OCI-LY3 (cell line): Measurements from ENCODE around the gene TNRC6C.

Experiments used
- EZH2phosphoT487 ChIP-seq: fragments of 200-600 bp; shearing (Covaris generic); IDR thresholded peaks from 2 replicates; pipeline ENCODE4 v1.6.1; 2018; ENCODE audit warnings: antibody characterized with exemption, mixed run types, low read depth
- TF ChIP-seq, protein P1 (sequence below): fragments of 200-600, 300-600 bp; sonication (generic); IDR thresholded peaks from 2 replicates; pipeline ENCODE4 v1.5.1; 2014; ENCODE audit warnings: antibody characterized with exemption, low read length, low read depth

DNA sequence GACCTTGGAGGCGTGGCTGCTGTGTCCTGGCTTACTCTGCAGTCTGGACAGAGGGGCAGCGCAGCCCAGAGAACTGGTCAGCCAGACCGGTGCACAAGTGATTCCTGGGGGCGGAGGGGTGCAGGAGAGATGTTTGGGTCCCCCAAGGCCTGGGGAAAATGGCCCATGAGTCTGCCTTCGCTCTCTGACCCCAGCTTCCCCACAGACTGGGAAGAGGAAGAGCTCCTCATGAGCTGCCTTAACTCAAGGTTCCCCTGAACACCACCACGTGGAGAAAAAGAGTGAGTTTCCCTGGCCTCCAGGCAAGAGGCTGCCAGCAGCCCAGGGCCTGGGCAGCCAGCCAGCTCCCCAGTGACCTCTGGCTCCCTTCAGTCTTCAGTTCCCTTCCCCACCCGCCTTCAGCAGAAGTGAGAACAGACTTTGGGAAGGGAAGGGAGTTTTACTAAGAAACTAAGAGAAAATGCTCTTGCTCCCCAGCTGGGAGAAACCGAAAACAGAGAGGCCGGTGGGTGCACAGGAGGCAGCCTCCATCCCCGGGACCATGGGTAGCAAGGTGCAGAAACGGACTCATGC is 185.7 kb downstream of the TNRC6C start:
- TF ChIP-seq, protein P1, sequence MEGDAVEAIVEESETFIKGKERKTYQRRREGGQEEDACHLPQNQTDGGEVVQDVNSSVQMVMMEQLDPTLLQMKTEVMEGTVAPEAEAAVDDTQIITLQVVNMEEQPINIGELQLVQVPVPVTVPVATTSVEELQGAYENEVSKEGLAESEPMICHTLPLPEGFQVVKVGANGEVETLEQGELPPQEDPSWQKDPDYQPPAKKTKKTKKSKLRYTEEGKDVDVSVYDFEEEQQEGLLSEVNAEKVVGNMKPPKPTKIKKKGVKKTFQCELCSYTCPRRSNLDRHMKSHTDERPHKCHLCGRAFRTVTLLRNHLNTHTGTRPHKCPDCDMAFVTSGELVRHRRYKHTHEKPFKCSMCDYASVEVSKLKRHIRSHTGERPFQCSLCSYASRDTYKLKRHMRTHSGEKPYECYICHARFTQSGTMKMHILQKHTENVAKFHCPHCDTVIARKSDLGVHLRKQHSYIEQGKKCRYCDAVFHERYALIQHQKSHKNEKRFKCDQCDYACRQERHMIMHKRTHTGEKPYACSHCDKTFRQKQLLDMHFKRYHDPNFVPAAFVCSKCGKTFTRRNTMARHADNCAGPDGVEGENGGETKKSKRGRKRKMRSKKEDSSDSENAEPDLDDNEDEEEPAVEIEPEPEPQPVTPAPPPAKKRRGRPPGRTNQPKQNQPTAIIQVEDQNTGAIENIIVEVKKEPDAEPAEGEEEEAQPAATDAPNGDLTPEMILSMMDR: no peak
- no peak for TF ChIP-seq EZH2phosphoT487
